ENCODE measurements around the gene HTRA1.

HTRA1 gene

DNA sequence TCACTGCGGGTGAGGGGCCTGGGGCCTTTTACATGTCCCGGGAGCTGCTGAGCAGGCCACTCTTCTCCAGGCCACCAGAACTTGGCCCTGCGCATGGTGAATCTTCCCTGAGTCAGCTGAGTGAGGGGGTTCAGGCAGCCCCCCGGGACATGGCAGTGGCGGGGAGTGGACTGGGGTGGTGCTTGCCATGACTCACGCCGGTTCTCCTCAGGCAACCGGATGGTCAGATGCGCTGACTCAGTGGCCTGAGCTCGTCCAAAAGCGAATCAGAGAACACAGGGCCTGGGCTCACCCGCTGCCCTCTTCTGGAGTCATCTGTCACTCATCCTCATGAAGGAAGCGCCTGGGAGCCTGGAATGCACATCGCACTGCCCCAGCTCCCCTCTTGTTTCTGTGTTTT, 33.5 kb downstream of the HTRA1 start:
- DNase-seq (ENCODE audit: low read depth in 2 of 2): no peak

DNA sequence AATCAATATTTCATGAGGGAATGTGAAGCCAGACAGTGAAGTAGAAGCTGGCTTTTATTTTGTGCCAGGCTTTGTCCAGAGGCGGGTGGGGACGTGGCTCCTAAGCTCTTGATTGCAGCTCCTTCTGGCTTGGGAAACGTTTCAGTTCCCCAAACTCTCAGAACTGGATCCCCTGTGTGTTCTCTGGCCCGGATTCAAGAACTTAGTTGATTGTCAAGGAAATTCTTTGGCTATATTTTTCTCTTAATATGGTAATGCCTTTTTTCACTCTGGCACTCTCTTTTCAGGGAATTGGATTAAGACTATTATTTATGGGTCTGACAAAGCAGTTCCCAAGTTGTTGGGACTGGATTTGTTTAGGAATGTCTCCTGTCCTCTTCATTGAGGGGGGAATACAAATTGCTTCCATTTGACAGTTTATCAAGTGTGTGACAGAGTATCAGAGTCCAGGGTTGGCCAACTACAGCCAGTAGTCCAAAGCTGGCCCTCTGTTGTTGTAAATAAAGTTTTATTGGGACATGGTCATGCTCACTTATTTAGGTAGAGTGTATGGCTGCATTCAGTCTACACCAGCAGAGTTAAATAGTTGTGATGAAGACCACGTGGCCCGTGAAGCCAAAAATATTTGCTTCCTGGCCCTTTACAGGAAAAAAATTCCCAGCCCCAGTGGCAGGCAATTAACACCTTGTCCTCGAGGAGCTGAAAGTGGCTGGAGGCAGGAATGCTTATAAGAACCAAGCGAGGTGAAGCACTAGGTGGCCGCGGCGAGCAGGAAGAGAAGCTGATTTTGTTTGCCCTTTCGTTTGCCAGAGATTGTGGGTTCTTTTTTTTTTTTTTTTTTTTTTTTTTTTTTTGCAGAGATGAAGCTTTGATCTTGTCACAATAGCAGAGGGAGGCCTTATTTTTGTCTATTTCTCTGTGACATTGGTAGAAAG, 34.3 kb downstream of the HTRA1 start:
- DNase-seq (ENCODE audit: low read depth in 2 of 2): no peak

DNA sequence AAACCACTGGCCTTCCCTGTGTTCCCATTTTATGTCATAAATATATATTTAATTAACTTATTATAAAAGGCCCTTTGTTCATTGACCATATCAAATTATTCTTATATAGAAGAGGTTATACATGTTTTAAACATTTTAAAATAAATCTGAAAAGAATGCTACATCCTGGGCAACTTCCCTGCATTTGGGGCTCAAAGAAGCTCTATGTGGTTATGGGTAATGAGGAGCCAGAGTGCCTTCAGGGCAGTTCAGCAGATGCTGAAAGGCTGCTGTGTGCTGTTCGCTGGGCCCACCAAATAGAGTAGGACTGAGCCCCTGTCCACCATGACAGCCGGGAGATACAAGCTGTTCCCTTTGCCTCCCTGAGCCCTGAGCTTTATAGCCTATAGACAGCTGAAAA, 35.9 kb downstream of the HTRA1 start:
- no peak for DNase-seq (ENCODE audit: low read depth in 2 of 2)

DNA sequence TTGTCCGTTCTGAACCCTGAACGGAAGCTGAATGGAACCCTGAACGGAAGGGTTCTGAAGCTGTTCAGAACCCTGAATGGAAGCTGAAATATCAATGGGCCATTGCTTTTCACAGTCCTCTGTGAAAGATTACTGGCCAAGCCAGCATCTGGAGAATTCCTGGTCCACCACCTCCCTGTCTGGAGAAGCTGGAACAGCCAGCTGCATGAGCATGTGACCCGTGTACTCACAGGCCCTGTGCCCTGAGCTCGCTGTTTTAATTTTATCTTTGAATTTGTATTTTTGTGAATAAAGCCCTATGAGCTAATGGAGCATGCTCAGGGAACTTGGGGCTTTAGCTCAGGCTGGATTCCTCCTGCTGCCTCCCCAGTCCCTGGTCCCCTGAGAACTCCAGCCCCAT, 37.2 kb downstream of the HTRA1 start:
- DNase-seq (ENCODE audit: low read depth in 2 of 2): no peak

DNA sequence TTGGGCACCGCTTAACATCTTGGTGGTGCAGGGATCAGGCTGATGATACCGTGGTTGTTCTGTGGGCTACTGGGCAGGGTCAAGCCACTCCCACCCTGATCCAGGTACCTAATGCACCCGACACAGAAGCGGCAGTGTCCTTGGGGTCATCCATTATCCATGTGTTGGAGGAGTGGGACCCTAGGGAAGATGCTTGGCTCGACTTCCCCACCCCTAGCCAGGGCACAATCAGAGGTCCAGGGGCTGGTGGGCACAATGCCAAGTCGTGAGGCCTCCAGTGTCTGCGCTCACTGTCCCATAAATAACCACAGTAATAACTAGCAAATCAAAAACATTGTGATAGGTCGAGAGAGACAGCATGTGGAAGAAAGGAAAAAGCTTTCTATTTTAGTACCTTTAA, 37.7 kb downstream of the HTRA1 start:
- no peak for DNase-seq (ENCODE audit: low read depth in 2 of 2)

DNA sequence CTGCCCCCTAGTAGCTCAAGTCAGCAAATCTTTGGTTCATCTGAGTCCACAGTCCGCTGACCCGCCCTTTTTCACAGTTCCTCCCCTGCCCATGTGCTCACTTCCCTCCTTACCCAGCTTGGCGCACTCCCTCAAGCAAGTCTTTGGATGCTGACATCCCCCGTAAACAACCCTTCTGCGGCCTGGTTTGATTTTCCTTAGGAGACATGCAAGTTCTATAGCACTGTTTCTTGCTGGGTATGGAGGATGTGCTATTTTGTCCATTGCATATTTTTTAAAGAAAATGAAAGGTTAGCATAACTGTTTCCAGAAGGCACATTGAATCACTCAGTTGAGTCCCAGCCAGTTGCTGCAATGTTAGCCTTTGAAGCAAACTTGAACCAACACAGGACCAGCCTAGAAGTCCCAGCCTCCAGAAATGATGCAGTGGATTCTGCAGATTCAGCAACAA, 38.2 kb downstream of the HTRA1 start:
- no peak for DNase-seq (ENCODE audit: low read depth in 2 of 2)

DNA sequence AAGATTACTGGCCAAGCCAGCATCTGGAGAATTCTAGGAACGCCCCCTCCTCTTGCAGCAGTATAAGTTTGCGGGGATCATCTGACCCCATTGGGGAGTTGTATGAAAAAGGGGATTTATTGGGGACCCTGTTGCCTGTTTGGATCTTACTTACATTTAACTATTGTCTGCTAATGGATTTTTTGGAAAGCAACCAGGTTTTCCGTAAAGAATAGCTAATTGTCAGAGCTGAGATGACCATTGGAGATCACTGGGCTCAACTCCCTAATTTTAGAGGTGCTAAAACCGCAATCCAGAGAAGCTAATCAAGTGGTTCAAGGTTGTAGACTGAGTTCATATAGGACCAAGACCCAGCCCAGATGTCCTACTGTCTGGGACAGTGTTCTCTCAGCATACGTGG, 38.8 kb downstream of the HTRA1 start:
- DNase-seq (ENCODE audit: low read depth in 2 of 2): no peak

DNA sequence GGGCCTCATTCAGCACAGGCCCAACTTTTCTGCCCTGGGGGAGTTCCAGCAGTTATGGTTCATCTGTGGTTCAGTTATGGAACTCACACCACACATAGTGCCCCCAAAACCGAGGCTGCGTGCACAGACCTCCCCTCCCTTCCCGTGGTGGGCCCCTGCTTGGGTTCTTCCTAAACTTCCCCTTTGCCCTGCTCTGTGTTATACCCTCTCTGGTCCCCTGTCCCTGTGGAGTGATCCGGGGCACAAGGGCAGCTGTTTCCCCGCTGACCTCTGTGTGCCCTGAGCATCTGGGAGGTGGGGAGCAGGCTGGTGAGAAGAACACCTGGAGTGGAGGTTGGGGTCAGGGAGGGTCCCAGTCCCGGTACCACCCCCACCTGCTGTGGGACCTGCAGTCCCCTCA, 39.4 kb downstream of the HTRA1 start:
- no peak for DNase-seq (ENCODE audit: low read depth in 2 of 2)

DNA sequence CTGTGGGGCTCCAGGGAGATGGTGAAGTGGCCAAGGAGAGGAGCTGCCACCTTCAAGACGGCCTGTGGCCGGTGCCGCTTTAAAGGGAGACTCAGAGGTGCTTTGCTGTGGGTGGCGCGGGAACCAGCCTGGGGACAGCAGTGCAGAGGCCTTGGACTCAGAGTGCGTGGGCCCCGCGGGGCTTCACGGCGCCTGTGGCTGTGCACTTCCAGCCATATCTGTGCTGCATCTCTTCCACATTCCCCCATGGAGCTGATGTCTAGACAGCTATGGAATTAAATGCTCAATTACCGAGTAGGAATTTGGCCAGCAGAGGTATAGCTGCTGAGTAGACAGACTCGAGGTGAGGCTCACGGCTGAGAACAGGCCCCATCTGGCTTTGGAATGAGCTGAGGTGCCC, 41.7 kb downstream of the HTRA1 start:
- DNase-seq (ENCODE audit: low read depth in 2 of 2): no peak

- no peak for DNase-seq (ENCODE audit: low read depth in 2 of 2)
Measured at GRCh38 chr10:122503886-122504609, 42.7 kb downstream of the HTRA1 start.

DNA sequence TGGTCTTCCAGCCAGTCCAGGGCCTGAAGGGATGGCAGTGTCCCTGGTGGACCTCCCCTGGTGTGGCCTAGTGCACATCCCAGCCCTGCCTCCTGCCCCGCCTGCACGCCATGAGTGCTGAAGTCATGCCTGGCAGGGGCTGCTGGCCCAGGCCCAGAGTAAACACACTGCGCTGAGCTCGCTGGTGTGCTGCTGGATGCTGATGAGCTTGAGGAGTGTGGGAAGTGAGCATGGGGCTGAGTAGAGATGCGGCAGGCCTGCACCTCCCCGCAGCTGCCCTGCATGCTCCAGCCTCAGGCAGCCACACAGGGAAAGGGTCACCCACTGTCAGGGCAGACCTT, 43.2 kb downstream of the HTRA1 start:
- no peak for DNase-seq (ENCODE audit: low read depth in 2 of 2)

GRCh38 chr10:122505011-122505410, 43.7 kb downstream of the HTRA1 start:
- no peak for DNase-seq (ENCODE audit: low read depth in 2 of 2)

DNA sequence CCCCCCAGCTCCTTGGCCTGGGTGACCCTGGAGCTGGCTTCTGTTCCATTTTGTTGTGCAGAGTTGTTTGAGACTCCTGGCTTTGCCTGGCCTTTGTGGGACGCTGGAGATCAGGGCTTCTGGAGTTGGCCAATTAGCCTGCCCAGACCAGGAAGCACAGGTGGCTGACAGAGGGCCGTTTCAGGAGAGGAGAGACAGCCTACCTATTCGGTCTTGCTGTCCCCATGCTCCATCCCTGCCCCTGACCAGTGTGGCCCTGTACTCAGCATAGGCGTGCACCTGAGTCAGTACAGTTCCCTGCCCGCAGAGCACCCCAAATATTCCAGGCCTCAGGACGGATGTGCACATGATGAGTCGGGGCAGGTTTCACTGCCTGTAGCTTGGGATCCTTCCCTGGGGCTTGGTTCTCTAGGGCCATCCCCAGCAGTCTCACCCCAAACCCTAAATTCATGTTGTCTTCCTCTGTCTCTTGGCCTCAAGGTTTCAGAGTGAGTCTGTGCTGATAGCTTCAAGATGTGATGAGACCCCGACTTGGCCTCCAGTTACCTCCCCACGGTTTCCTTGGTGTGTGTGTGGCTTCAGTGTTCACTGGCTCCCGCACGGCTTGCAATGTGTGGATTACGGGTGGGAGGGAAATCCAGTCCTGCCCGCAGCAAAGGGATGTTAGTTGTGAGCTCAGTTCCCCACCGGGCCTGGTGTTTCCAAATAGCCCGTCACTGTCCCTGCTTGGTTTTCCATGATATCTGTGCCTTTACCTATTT, 44.7 kb downstream of the HTRA1 start:
- DNase-seq (ENCODE audit: low read depth in 2 of 2): no peak

DNA sequence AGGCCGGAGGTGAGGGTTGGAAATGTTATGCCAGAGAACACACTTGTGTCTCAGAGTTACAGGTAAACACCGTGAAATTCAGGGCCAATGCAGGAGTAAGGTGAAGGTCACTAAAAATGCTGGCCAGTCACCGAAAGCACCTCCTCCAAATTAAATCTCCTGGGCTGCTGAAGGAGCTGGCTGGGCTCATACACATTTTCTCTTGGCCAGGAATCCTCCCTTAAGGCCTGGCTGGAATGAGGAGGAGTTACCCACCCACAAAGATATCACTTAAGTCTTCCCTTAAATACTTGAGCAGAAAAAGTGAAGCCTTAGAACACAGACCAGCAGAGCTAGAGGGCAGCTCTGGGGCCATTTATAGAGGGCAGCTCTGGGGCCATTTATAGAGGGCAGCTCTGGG, 46.3 kb downstream of the HTRA1 start:
- no peak for DNase-seq (ENCODE audit: low read depth in 2 of 2)

GRCh38 chr10:122508021-122508420, 46.7 kb downstream of the HTRA1 start:
- no peak for DNase-seq (ENCODE audit: low read depth in 2 of 2)

- no peak for DNase-seq (ENCODE audit: low read depth in 2 of 2)
Measured at GRCh38 chr10:122509323-122509722, 48.0 kb downstream of the HTRA1 start.

DNA sequence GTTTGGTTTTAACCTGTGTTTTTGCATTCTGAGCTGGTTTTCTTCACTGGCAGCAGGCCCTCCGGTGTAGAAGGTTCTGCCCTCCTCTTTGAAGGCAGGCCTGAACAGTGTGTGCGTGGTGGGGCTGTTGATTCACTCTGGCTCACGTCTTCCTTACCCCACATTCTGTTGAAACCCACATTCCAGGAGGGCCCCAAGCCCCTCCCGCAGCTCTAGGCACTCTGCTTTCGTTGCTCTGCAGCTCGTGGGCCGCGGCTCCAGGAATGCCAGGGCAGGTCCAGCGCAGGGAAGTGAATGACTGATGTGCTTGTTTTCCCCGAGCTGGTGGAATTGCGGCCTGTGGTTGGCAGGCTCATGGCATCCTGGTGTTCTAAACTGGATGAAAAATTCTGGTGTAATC, 49.0 kb downstream of the HTRA1 start:
- no peak for DNase-seq (ENCODE audit: low read depth in 2 of 2)

GRCh38 chr10:122510736-122511135, 49.4 kb downstream of the HTRA1 start:
- DNase-seq (ENCODE audit: low read depth in 2 of 2): no peak

GRCh38 chr10:122513053-122513452, 51.7 kb downstream of the HTRA1 start:
- no peak for DNase-seq (ENCODE audit: low read depth in 2 of 2)

DNA sequence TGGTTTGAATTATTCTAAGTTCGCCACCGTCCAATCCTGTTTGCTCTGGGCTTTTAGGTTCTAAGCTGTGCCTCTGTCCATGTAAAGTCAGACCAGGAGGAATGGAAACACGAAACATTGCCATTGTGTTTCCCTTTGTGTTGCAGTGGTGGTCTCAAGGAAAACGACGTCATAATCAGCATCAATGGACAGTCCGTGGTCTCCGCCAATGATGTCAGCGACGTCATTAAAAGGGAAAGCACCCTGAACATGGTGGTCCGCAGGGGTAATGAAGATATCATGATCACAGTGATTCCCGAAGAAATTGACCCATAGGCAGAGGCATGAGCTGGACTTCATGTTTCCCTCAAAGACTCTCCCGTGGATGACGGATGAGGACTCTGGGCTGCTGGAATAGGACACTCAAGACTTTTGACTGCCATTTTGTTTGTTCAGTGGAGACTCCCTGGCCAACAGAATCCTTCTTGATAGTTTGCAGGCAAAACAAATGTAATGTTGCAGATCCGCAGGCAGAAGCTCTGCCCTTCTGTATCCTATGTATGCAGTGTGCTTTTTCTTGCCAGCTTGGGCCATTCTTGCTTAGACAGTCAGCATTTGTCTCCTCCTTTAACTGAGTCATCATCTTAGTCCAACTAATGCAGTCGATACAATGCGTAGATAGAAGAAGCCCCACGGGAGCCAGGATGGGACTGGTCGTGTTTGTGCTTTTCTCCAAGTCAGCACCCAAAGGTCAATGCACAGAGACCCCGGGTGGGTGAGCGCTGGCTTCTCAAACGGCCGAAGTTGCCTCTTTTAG, 52.9 kb downstream of the HTRA1 start:
- DNase-seq (ENCODE audit: low read depth in 2 of 2): no peak

DNA sequence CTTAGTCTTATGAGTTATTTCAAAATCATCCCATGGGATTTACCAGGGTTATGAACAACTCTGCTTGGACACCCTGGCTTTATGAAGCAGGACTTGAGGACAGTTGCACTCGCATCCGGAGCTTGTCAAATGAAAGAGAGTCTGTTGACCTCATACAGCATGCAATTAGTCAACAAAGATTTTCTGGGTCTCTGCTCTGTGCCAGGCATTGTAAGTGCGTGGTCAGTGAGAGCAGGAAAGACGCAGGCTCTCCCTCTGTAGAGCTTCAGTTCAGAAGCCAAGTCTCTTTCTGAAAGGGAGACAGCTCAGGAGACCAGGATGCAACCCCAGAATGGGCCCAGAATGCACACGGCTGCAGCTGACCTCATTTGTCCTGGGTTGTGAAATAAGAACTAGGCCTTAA, 53.7 kb downstream of the HTRA1 start:
- no peak for DNase-seq (ENCODE audit: low read depth in 2 of 2)

All from activated CD8-positive, alpha-beta memory T cell treated with anti-CD3 and anti-CD28 coated beads for 4 hours (primary cell).